ENCODE results near the gene VSIR. TPM values are rescaled to one million over a fixed set of nuclear protein-coding genes. Genes with fewer than 3 reads are reported as not detected.
A peak's percentile ranks its signal among the peaks of the same experiment; 100 is the strongest.

VSIR gene
- total RNA-seq, 6 experiments from 2014 or later: 6.1 to 17.1 (median 10.1) TPM

DNA sequence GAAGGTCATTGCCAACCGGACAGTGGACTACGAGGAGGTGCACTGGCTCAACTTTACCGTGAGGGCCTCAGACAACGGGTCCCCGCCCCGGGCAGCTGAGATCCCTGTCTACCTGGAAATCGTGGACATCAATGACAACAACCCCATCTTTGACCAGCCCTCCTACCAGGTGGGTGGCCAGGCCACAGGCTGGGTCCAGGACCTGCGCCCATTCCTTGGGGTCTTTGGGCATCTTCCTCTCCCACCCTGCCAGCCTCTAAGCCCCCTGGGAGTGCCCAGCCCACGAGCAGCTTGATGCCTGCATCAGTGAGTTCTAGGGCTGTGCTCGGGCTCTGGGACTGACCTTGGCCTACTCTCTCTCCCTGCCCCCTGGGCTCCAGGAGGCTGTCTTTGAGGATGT lies 25.8 kb upstream of the VSIR start:
- H3K4me3 ChIP-seq: no peak overlapping the region
- H3K27ac ChIP-seq: no peak overlapping the region
- TF ChIP-seq CTCF (IDR thresholded peaks at IDR 0.05): no peak
- TF ChIP-seq POLR2A (IDR thresholded peaks at IDR 0.05): no peak
- no peak for ATAC-seq
- H3K27me3 ChIP-seq: no peaks in the 10 kb centered on the region
- H3K4me1 ChIP-seq: peaks cover 0 to 5% (median 0%) of the 10 kb centered on the region in 4 donors
- peak in 1 of 3 donors; percentile 39 for DNase-seq
- no peaks in the 10 kb centered on the region for H3K36me3 ChIP-seq
- intact Hi-C loops (cut with DNase I): no loop called here
- no CpG with 5 or more reads among the region's 10 CpGs for whole genome bisulfite sequencing (ENCODE audit: insufficient coverage, low coverage, low lambda C conversion rate, missing lambda C conversion rate)
- no peaks in the 10 kb centered on the region for H3K9me3 ChIP-seq

DNA sequence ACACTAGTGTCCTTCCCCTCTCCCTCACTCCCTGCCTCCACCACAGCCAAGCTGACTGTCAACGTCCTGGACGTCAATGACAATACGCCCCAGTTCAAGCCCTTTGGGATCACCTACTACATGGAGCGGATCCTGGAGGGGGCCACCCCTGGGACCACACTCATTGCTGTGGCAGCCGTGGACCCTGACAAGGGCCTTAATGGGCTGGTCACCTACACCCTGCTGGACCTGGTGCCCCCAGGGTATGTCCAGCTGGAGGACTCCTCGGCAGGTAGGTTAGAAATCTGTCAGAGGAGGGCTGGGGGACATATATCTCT lies 24.9 kb upstream of the VSIR start:
- Histone ChIP-seq H3K4me1 (peaks cover 0 to 5% (median 0%) of the 10 kb centered on the region in 4 donors), H3K4me3 (no peak overlapping the region), H3K27ac (no peak overlapping the region), H3K36me3 (no peaks in the 10 kb centered on the region), H3K9me3 (no peaks in the 10 kb centered on the region), H3K27me3 (no peaks in the 10 kb centered on the region)
- TF ChIP-seq CTCF (IDR thresholded peaks at IDR 0.05) (no peak), POLR2A (IDR thresholded peaks at IDR 0.05) (no peak)
- intact Hi-C loops (cut with DNase I): no loop called here
- DNase-seq: peak in 1 of 3 donors; percentile 41
- WGBS (ENCODE audit: insufficient coverage, low coverage, low lambda C conversion rate, missing lambda C conversion rate): 90% methylated on average over 4 of the region's 6 CpGs
- ATAC-seq: no peak

GRCh38 chr10:71797533-71798307 lies 24.4 kb upstream of the VSIR start:
- ATAC-seq (peak; percentile 57 to 75 (median 66)), DNase-seq (peak in 1 of 3 donors; percentile 50)
- TF ChIP-seq CTCF (IDR thresholded peaks at IDR 0.05): no peak
- no peak for TF ChIP-seq POLR2A (IDR thresholded peaks at IDR 0.05)
- no CpG with 5 or more reads among the region's 10 CpGs for WGBS (ENCODE audit: insufficient coverage, low coverage, low lambda C conversion rate, missing lambda C conversion rate)
- Histone ChIP-seq H3K4me3 (no peak overlapping the region), H3K4me1 (peaks cover 0 to 5% (median 0%) of the 10 kb centered on the region in 4 donors), H3K9me3 (no peaks in the 10 kb centered on the region), H3K36me3 (no peaks in the 10 kb centered on the region), H3K27me3 (no peaks in the 10 kb centered on the region), H3K27ac (no peak overlapping the region)
- intact Hi-C loops (cut with DNase I): no loop called here

GRCh38 chr10:71796749-71797405 lies 23.6 kb upstream of the VSIR start:
- no peaks in the 10 kb centered on the region for H3K9me3 ChIP-seq
- no peak for ATAC-seq
- TF ChIP-seq POLR2A (IDR thresholded peaks at IDR 0.05) (no peak), CTCF (IDR thresholded peaks at IDR 0.05) (no peak)

More at GRCh38 chr10:71796749-71797405, 23.6 kb upstream of the VSIR start:
- 67% methylated on average over 3 of the region's 7 CpGs for WGBS (ENCODE audit: insufficient coverage, low coverage, low lambda C conversion rate, missing lambda C conversion rate)
- H3K27me3 ChIP-seq: no peaks in the 10 kb centered on the region
- intact Hi-C loops (cut with DNase I): no loop called here
- peaks cover 0 to 5% (median 0%) of the 10 kb centered on the region in 4 donors for H3K4me1 ChIP-seq
- H3K4me3 ChIP-seq: no peak overlapping the region
- no peak for DNase-seq
- no peaks in the 10 kb centered on the region for H3K36me3 ChIP-seq
- no peak overlapping the region for H3K27ac ChIP-seq

All from right lobe of liver (tissue), 6 donors.